HG02678 (cell line): Measurements from ENCODE around the gene LCA5L.

ENCODE experiments used
- ATAC-seq: cut with Tn5 transposase; IDR thresholded peaks from one replicate; pipeline ENCODE4 v1.9.1; 2021; ENCODE audit warnings: mild to moderate bottlenecking, moderate library complexity; ENCODE audit not compliant: unreplicated experiment

LCA5L gene

GRCh38 chr21:39445321-39446269 lies at the start of gene LCA5L:
Gene LCA5L, minus strand, starts transcription at chr21:39445778. Its CDS starts 17,285 bp downstream, at chr21:39428493.
- ATAC-seq, result peak; percentile 89

- ATAC-seq, result no peak
These were observed 43.9 kb upstream of the LCA5L start for GRCh38 chr21:39489380-39489924.

- no peak for ATAC-seq
These were observed 39.2 kb upstream of the LCA5L start for GRCh38 chr21:39484711-39485276.

GRCh38 chr21:39483917-39484316 lies 38.3 kb upstream of the LCA5L start:
- ATAC-seq, result no peak

- ATAC-seq, result no peak
These were observed 36.3 kb upstream of the LCA5L start for GRCh38 chr21:39481886-39482285.

GRCh38 chr21:39480271-39480670 lies 34.7 kb upstream of the LCA5L start:
- ATAC-seq, result no peak

- no peak for ATAC-seq
These were observed 34.2 kb upstream of the LCA5L start for GRCh38 chr21:39479814-39480182.

- ATAC-seq, result no peak
These were observed 33.7 kb upstream of the LCA5L start for GRCh38 chr21:39479164-39479813.

GRCh38 chr21:39474611-39475010 lies 29.0 kb upstream of the LCA5L start:
- no peak for ATAC-seq

- ATAC-seq, result no peak
These were observed 27.2 kb upstream of the LCA5L start for GRCh38 chr21:39472786-39473185.

GRCh38 chr21:39471598-39471997 lies 26.0 kb upstream of the LCA5L start:
- no peak for ATAC-seq

GRCh38 chr21:39468559-39468958 lies 23.0 kb upstream of the LCA5L start:
- ATAC-seq, result no peak

GRCh38 chr21:39467746-39468145 lies 22.2 kb upstream of the LCA5L start:
- ATAC-seq, result no peak

GRCh38 chr21:39466584-39466983 lies 21.0 kb upstream of the LCA5L start:
- no peak for ATAC-seq

GRCh38 chr21:39463308-39463707 lies 17.7 kb upstream of the LCA5L start:
- no peak for ATAC-seq

- ATAC-seq, result peak; percentile 58
These were observed 15.8 kb upstream of the LCA5L start for GRCh38 chr21:39461419-39461818.

- ATAC-seq, result no peak
These were observed 11.1 kb upstream of the LCA5L start for GRCh38 chr21:39456665-39457064.

GRCh38 chr21:39454949-39455668 lies 9.5 kb upstream of the LCA5L start:
- ATAC-seq, result no peak

- no peak for ATAC-seq
These were observed 8.1 kb upstream of the LCA5L start for GRCh38 chr21:39453571-39454179.

GRCh38 chr21:39452970-39453342 lies 7.4 kb upstream of the LCA5L start:
- ATAC-seq, result no peak
